K562 (cell line): ENCODE results near the gene FASTK. TPM values are rescaled to one million over a fixed set of nuclear protein-coding genes. Genes with fewer than 3 reads are reported as not detected.

Source experiments
- ARHGAP35 ChIP-seq: fragments of 450-650 bp; IDR thresholded peaks from 2 replicates; pipeline ENCODE4 v1.6.1; 2018; ENCODE audit not compliant: partially characterized antibody
- ASH1L ChIP-seq: fragments of 450-650 bp; IDR thresholded peaks from 2 replicates; pipeline ENCODE4 v1.6.1; 2018; ENCODE audit warnings: borderline replicate concordance, mild to moderate bottlenecking, low read depth; ENCODE audit not compliant: partially characterized antibody
- CHD1 ChIP-seq: fragments of 200-600 bp; sonication (generic); IDR thresholded peaks from one replicate; pipeline ENCODE4 v1.6.1; 2012; ENCODE audit warnings: mild to moderate bottlenecking, moderate library complexity, low read length, inconsistent platforms
- CSDE1 ChIP-seq, 2 experiments: fragments of 450-650 bp; IDR thresholded peaks; 2 replicates each; pipeline ENCODE4 v1.6.1; 2016; ENCODE audit warnings: mild to moderate bottlenecking in 1 of 2
- GTF2E2 ChIP-seq: fragments of 200-800 bp; sonication (Bioruptor generic); IDR thresholded peaks from 2 replicates; pipeline ENCODE4 v1.6.1; 2016; ENCODE audit warnings: missing genetic modification characterization, missing compliant biosample characterization
- GTF3C2 ChIP-seq: IDR thresholded peaks from 3 replicates; pipeline ENCODE4 v1.6.1; 2011; ENCODE audit warnings: borderline replicate concordance, mild to moderate bottlenecking, moderate library complexity; ENCODE audit not compliant: insufficient read length; ENCODE audit errors: extremely low read depth
- LARP7 ChIP-seq: fragments of 450-650 bp; IDR thresholded peaks from 2 replicates; pipeline ENCODE4 v1.6.1; 2016
- MCM7 ChIP-seq, 2 experiments: fragments of 450-650 bp; IDR thresholded peaks; 2 replicates each; pipeline ENCODE4 v1.6.1; 2016 to 2018
- RBBP5 ChIP-seq: fragments of 200-600 bp; sonication (generic); IDR thresholded peaks from 2 replicates; pipeline ENCODE4 v1.6.1; 2012; ENCODE audit warnings: borderline replicate concordance, mild to moderate bottlenecking, low read length, control low read depth, inconsistent platforms; ENCODE audit not compliant: insufficient read depth, poor library complexity, severe bottlenecking
- U2AF2 ChIP-seq: fragments of 200-400 bp; formaldehyde crosslinking; optimal IDR thresholded peaks from 2 replicates; pipeline ENCODE3; 2017; ENCODE audit warnings: low read depth, mild to moderate bottlenecking, low read length
- ZBTB17 ChIP-seq: fragments of 450-650 bp; formaldehyde crosslinking; IDR thresholded peaks from 2 replicates; pipeline ENCODE4 v1.4.0; 2020; ENCODE audit warnings: mild to moderate bottlenecking
- ZBTB43 ChIP-seq: sonication (generic); formaldehyde crosslinking; IDR thresholded peaks from 2 replicates; pipeline ENCODE4 v1.8.0; 2023; ENCODE audit warnings: mild to moderate bottlenecking, missing genetic modification reagents
- ZBTB7A ChIP-seq: IDR thresholded peaks from 2 replicates; pipeline ENCODE4 v1.6.1; 2011; ENCODE audit warnings: low read depth, mild to moderate bottlenecking, low read length, moderate library complexity, borderline replicate concordance; ENCODE audit not compliant: control insufficient read depth
- ZKSCAN1 ChIP-seq: fragments of 150-350 bp; IDR thresholded peaks from 2 replicates; pipeline ENCODE4 v1.6.1; 2016; ENCODE audit warnings: low read depth, low read length
- ZNF511 ChIP-seq: sonication (generic); formaldehyde crosslinking; IDR thresholded peaks from 2 replicates; pipeline ENCODE4 v1.8.0; 2022; ENCODE audit warnings: mild to moderate bottlenecking, missing genetic modification reagents
- ZNF584 ChIP-seq: fragments of 200-800 bp; sonication (Bioruptor generic); IDR thresholded peaks from 2 replicates; pipeline ENCODE4 v1.6.1; 2016; ENCODE audit warnings: low read depth, mild to moderate bottlenecking, missing genetic modification characterization, missing compliant biosample characterization
- polyA plus RNA-seq, 8 experiments: library from polyadenylated mRNA; depleted of rRNA in 4 of 8; stranded (reverse) in 5 of 8; unstranded in 3 of 8; fragments of >200 nt; fragmentation: Nextera tagmentation in 2 of 8; fragmentation: Illumina TruSeq in 1 of 8; extraction: Ambion mirVana in 2 of 8; extraction: Trizol in 1 of 8; gene quantifications; 2 replicates each; pipeline versions ENCODE4 v1.2.1 to v1.2.3, GENCODE V29; 2011 to 2014; ENCODE audit warnings: inconsistent platforms in 1 of 8, missing spikeins in 1 of 8
- total RNA-seq, 7 experiments: library from RNA; depleted of rRNA in 6 of 7; stranded (reverse); fragments of >200 nt in 6 of 7; fragmentation: Illumina TruSeq in 2 of 7; extraction: Trizol in 2 of 7; gene quantifications; 2 replicates each; pipeline versions ENCODE4 v1.2.1 to v1.2.3, GENCODE V29; 2011 to 2021; ENCODE audit warnings: low replicate concordance in 1 of 7

FASTK gene
- total and polyA plus RNA-seq, 9 of the 15 experiments (the other 6 are each of a cell fraction or from before 2014, with no cell fraction given): 0.51 to 150 (median 48.2) TPM

- TF ChIP-seq GTF3C2 (no peak), ZBTB43 (CRISPR knock-in tag) (no peak), ASH1L (no peak), GTF2E2 (tag) (peak; percentile 75; the same call in 1 of the 2 replicates), ZNF511 (no peak; the same call in 1 of the 2 replicates), CSDE1 (IDR thresholded peaks at IDR 0.05) (no peak), LARP7 (peak; percentile 60; the same call in 1 of the 2 replicates), ZKSCAN1 (0 out of 2 replicates have a peak, but pooled peaks have one; percentile 10), MCM7 (IDR thresholded peaks at IDR 0.05) (no peak), ARHGAP35 (peak; percentile 40), U2AF2 (no peak), CHD1 (peak; percentile 7), ZBTB17 (CRISPR knock-in tag) (no peak), ZBTB7A (peak; percentile 48; the same call in 1 of the 2 replicates), RBBP5 (peak; percentile 8), ZNF584 (CRISPR knock-in tag) (no peak)
Measured at GRCh38 chr7:151056666-151057505, 23.7 kb downstream of the FASTK start (continued).
